Measurements from ENCODE around the gene NXPE3. TPM values are rescaled to one million over a fixed set of nuclear protein-coding genes. Genes with fewer than 3 reads are reported as not detected.

The NXPE3 gene
- total and polyA plus RNA-seq, 9 of the 15 experiments (the other 6 are each of a cell fraction or from before 2014, with no cell fraction given), result 0.25 to 2.5 (median 0.95) TPM

DNA sequence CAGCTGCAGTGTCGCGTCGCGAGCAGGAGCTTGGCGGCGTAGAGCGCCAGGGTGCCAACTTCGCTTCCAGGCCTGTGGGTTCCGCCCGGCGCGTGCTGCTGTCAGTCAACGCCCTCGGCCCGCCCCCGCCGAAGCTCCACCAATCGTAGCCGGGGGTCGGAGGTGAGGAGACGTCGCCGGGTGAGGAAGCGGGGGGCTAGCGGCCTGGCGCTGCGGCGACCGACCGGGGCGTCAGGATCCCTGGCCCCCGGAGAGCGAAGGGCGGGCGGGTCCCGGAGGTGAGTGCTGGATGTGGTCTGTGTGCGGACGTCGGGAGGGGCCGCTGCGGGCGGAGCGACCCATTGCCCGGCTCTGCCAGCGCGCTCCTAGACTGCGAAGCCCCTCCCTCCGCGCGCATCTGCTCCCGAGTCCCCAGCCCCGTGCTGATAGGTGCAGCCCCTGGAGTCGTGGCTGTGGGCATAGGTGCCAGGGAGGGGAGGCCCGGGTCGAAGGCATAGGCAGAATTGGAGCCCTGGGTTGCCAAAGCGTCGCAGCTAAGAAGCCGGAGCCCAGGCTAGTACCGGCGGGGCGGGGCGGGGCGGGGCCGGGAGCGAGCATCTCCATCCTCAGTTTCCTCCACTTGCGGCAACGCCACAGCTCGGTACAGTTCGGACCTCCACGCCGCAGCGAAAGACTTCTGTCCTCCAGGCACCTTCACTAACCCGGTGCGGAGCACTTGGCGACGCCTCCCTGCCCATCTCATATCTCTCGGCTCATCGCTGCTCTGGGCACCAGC, at the start of gene NXPE3 (continued):
- TF ChIP-seq, protein P1, sequence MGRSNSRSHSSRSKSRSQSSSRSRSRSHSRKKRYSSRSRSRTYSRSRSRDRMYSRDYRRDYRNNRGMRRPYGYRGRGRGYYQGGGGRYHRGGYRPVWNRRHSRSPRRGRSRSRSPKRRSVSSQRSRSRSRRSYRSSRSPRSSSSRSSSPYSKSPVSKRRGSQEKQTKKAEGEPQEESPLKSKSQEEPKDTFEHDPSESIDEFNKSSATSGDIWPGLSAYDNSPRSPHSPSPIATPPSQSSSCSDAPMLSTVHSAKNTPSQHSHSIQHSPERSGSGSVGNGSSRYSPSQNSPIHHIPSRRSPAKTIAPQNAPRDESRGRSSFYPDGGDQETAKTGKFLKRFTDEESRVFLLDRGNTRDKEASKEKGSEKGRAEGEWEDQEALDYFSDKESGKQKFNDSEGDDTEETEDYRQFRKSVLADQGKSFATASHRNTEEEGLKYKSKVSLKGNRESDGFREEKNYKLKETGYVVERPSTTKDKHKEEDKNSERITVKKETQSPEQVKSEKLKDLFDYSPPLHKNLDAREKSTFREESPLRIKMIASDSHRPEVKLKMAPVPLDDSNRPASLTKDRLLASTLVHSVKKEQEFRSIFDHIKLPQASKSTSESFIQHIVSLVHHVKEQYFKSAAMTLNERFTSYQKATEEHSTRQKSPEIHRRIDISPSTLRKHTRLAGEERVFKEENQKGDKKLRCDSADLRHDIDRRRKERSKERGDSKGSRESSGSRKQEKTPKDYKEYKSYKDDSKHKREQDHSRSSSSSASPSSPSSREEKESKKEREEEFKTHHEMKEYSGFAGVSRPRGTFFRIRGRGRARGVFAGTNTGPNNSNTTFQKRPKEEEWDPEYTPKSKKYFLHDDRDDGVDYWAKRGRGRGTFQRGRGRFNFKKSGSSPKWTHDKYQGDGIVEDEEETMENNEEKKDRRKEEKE (IDR thresholded peaks at IDR 0.05; ENCODE audit: borderline replicate concordance in 1 of 2, control insufficient read depth in 1 of 2, low read depth in 2 of 2, low read length in 1 of 2), result no peak
- TF ChIP-seq BCL6 (CRISPR knock-in tag; IDR thresholded peaks at IDR 0.05) (no peak), KLF16 (IDR thresholded peaks at IDR 0.05) (no peak), CHAMP1 (IDR thresholded peaks at IDR 0.05) (no peak), RBFOX2 (IDR thresholded peaks at IDR 0.05; ENCODE audit: low read depth, low read length) (peak; percentile 53), VEZF1 (CRISPR knock-in tag; IDR thresholded peaks at IDR 0.05) (peak; percentile 57), RHOXF2B (CRISPR knock-in tag; conservative IDR thresholded peaks at IDR 0.05) (no peak), BRF1 (IDR thresholded peaks at IDR 0.05; ENCODE audit: borderline replicate concordance, extremely low read depth, insufficient read length) (no peak), ZNF24 (IDR thresholded peaks at IDR 0.05) (no peak), RBBP5 (IDR thresholded peaks at IDR 0.05; ENCODE audit: borderline replicate concordance, insufficient read depth, low read length, poor library complexity, severe bottlenecking) (peak; percentile 27), ZNF143 (CRISPR knock-in tag; IDR thresholded peaks at IDR 0.05) (no peak)
- TF ChIP-seq, protein P2, sequence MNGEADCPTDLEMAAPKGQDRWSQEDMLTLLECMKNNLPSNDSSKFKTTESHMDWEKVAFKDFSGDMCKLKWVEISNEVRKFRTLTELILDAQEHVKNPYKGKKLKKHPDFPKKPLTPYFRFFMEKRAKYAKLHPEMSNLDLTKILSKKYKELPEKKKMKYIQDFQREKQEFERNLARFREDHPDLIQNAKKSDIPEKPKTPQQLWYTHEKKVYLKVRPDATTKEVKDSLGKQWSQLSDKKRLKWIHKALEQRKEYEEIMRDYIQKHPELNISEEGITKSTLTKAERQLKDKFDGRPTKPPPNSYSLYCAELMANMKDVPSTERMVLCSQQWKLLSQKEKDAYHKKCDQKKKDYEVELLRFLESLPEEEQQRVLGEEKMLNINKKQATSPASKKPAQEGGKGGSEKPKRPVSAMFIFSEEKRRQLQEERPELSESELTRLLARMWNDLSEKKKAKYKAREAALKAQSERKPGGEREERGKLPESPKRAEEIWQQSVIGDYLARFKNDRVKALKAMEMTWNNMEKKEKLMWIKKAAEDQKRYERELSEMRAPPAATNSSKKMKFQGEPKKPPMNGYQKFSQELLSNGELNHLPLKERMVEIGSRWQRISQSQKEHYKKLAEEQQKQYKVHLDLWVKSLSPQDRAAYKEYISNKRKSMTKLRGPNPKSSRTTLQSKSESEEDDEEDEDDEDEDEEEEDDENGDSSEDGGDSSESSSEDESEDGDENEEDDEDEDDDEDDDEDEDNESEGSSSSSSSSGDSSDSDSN (IDR thresholded peaks at IDR 0.05; ENCODE audit: borderline replicate concordance in 1 of 2, low read depth in 2 of 2, low read length in 2 of 2), result no peak
- TF ChIP-seq, protein P3, sequence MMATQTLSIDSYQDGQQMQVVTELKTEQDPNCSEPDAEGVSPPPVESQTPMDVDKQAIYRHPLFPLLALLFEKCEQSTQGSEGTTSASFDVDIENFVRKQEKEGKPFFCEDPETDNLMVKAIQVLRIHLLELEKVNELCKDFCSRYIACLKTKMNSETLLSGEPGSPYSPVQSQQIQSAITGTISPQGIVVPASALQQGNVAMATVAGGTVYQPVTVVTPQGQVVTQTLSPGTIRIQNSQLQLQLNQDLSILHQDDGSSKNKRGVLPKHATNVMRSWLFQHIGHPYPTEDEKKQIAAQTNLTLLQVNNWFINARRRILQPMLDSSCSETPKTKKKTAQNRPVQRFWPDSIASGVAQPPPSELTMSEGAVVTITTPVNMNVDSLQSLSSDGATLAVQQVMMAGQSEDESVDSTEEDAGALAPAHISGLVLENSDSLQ (IDR thresholded peaks at IDR 0.05), result peak; percentile 98
- TF ChIP-seq, protein P4, sequence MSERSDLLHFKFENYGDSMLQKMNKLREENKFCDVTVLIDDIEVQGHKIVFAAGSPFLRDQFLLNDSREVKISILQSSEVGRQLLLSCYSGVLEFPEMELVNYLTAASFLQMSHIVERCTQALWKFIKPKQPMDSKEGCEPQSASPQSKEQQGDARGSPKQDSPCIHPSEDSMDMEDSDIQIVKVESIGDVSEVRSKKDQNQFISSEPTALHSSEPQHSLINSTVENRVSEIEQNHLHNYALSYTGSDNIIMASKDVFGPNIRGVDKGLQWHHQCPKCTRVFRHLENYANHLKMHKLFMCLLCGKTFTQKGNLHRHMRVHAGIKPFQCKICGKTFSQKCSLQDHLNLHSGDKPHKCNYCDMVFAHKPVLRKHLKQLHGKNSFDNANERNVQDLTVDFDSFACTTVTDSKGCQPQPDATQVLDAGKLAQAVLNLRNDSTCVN (CRISPR knock-in tag; IDR thresholded peaks at IDR 0.05), result no peak

Data from K562 (cell line).